Activated CD4-positive, alpha-beta T cell treated with anti-CD3 and anti-CD28 coated beads for 48 hours (primary cell): ENCODE measurements around the gene TRIM67.

ENCODE experiments used
- DNase-seq: peaks from one replicate; pipeline ENCODE4 v3.0.0-alpha.2; 2020

The TRIM67 gene

GRCh38 chr1:231185391-231185790 is 23.5 kb downstream of the TRIM67 start:
- no peak for DNase-seq

GRCh38 chr1:231186356-231187115 is 24.7 kb downstream of the TRIM67 start:
- DNase-seq: no peak

- no peak for DNase-seq
Measured at GRCh38 chr1:231187571-231187970, 25.7 kb downstream of the TRIM67 start.

GRCh38 chr1:231188072-231188471 is 26.2 kb downstream of the TRIM67 start:
- DNase-seq: no peak

GRCh38 chr1:231188768-231189167 is 26.9 kb downstream of the TRIM67 start:
- DNase-seq: no peak

- DNase-seq: no peak
Measured at GRCh38 chr1:231189683-231190270, 27.9 kb downstream of the TRIM67 start.

- DNase-seq: no peak
Measured at GRCh38 chr1:231190456-231190855, 28.6 kb downstream of the TRIM67 start.

- no peak for DNase-seq
Measured at GRCh38 chr1:231192620-231193163, 30.8 kb downstream of the TRIM67 start.

- no peak for DNase-seq
Measured at GRCh38 chr1:231193710-231194340, 32.0 kb downstream of the TRIM67 start.

GRCh38 chr1:231194476-231194842 is 32.6 kb downstream of the TRIM67 start:
- DNase-seq: no peak

- DNase-seq: no peak
Measured at GRCh38 chr1:231194843-231195516, 33.1 kb downstream of the TRIM67 start.

GRCh38 chr1:231196307-231196706 is 34.4 kb downstream of the TRIM67 start:
- no peak for DNase-seq

- no peak for DNase-seq
Measured at GRCh38 chr1:231196728-231197127, 34.9 kb downstream of the TRIM67 start.

- no peak for DNase-seq
Measured at GRCh38 chr1:231199868-231200267, 38.0 kb downstream of the TRIM67 start.

- DNase-seq: no peak
Measured at GRCh38 chr1:231200388-231201031, 38.7 kb downstream of the TRIM67 start.

GRCh38 chr1:231201375-231201978 is 39.6 kb downstream of the TRIM67 start:
- DNase-seq: no peak

GRCh38 chr1:231201979-231202633 is 40.2 kb downstream of the TRIM67 start:
- no peak for DNase-seq

- no peak for DNase-seq
Measured at GRCh38 chr1:231203259-231204057, 41.6 kb downstream of the TRIM67 start.

- no peak for DNase-seq
Measured at GRCh38 chr1:231206856-231207255, 45.0 kb downstream of the TRIM67 start.

- no peak for DNase-seq
Measured at GRCh38 chr1:231207437-231207836, 45.6 kb downstream of the TRIM67 start.

GRCh38 chr1:231208980-231209379 is 47.1 kb downstream of the TRIM67 start:
- DNase-seq: no peak
